SK-N-SH treated with all-trans-retinoic acid at 6 μM for 48 hours (cell line): ENCODE measurements around the gene HOXA4.

Experiments
- ATAC-seq: fragments of 200-7000 bp; cut with Tn5 transposase; 3 replicates; pipeline ENCODE4 v1.9.1; 2020; ENCODE audit warnings: mild to moderate bottlenecking, moderate library complexity
- ARNTL ChIP-seq: fragments of 450-650 bp; formaldehyde crosslinking; IDR thresholded peaks from 2 replicates; pipeline ENCODE4 v1.5.0; 2020; ENCODE audit warnings: low read depth, mild to moderate bottlenecking, moderate library complexity, borderline replicate concordance
- BACH2 ChIP-seq: fragments of 250-450 bp; sonication (Bioruptor Pico); IDR thresholded peaks from 2 replicates; pipeline ENCODE4 v1.9.0; 2021; ENCODE audit warnings: mild to moderate bottlenecking, borderline replicate concordance
- CREB5 ChIP-seq: fragments of 250-450 bp; sonication (Bioruptor Pico); IDR thresholded peaks from 2 replicates; pipeline ENCODE4 v1.5.1; 2020; ENCODE audit warnings: low read depth, mild to moderate bottlenecking, moderate library complexity
- CSDC2 ChIP-seq: fragments of 250-450 bp; sonication (Bioruptor Pico); IDR thresholded peaks from 2 replicates; pipeline ENCODE4 v1.5.0; 2020; ENCODE audit warnings: mild to moderate bottlenecking, moderate library complexity
- CSRNP3 ChIP-seq: fragments of 250-450 bp; sonication (Bioruptor Pico); IDR thresholded peaks from 2 replicates; pipeline ENCODE4 v1.5.1; 2021; ENCODE audit warnings: mild to moderate bottlenecking, moderate library complexity
- ESRRG ChIP-seq: fragments of 250-450 bp; sonication (Bioruptor Pico); IDR thresholded peaks from 2 replicates; pipeline ENCODE4 v1.6.1; 2021; ENCODE audit warnings: mild to moderate bottlenecking
- GLIS3 ChIP-seq: fragments of 250-450 bp; sonication (Bioruptor Pico); IDR thresholded peaks from 2 replicates; pipeline ENCODE4 v1.5.0; 2020; ENCODE audit warnings: mild to moderate bottlenecking, moderate library complexity
- ISL1 ChIP-seq: fragments of 250-450 bp; sonication (Bioruptor Pico); IDR thresholded peaks from 2 replicates; pipeline ENCODE4 v2.1.2; 2022; ENCODE audit warnings: mild to moderate bottlenecking, moderate library complexity
- OSR1 ChIP-seq: fragments of 250-450 bp; sonication (Bioruptor Pico); IDR thresholded peaks from 2 replicates; pipeline ENCODE4 v1.8.0; 2022; ENCODE audit warnings: moderate library complexity, mild to moderate bottlenecking, inconsistent platforms
- PATZ1 ChIP-seq: fragments of 250-450 bp; sonication (Bioruptor Pico); IDR thresholded peaks from 2 replicates; pipeline ENCODE4 v1.8.0; 2020; ENCODE audit warnings: mild to moderate bottlenecking, moderate library complexity, borderline replicate concordance
- POU6F1 ChIP-seq: fragments of 250-450 bp; sonication (Bioruptor Pico); IDR thresholded peaks from 2 replicates; pipeline ENCODE4 v1.8.0; 2021; ENCODE audit warnings: low read depth, mild to moderate bottlenecking, moderate library complexity, borderline replicate concordance
- PPARA ChIP-seq: fragments of 250-450 bp; sonication (Bioruptor Pico); IDR thresholded peaks from 2 replicates; pipeline ENCODE4 v1.5.0; 2020; ENCODE audit warnings: mild to moderate bottlenecking, borderline replicate concordance
- RARB ChIP-seq: fragments of 250-450 bp; sonication (Bioruptor Pico); IDR thresholded peaks from 2 replicates; pipeline ENCODE4 v1.8.0; 2021; ENCODE audit warnings: mild to moderate bottlenecking, moderate library complexity
- SNAI2 ChIP-seq: fragments of 250-450 bp; sonication (Bioruptor Pico); IDR thresholded peaks from 2 replicates; pipeline ENCODE4 v1.5.0; 2020; ENCODE audit warnings: mild to moderate bottlenecking, moderate library complexity
- TCF4 ChIP-seq: fragments of 250-450 bp; sonication (Bioruptor Pico); IDR thresholded peaks from 2 replicates; pipeline ENCODE4 v1.8.0; 2021; ENCODE audit warnings: mild to moderate bottlenecking, moderate library complexity, borderline replicate concordance
- TOX ChIP-seq: fragments of 250-450 bp; sonication (Bioruptor Pico); IDR thresholded peaks from 2 replicates; pipeline ENCODE4 v1.8.0; 2021; ENCODE audit warnings: mild to moderate bottlenecking, moderate library complexity, borderline replicate concordance
- TSHZ2 ChIP-seq: fragments of 250-450 bp; sonication (Bioruptor Pico); IDR thresholded peaks from 2 replicates; pipeline ENCODE4 v1.5.0; 2020; ENCODE audit warnings: mild to moderate bottlenecking, moderate library complexity
- ZC3H10 ChIP-seq: fragments of 250-450 bp; sonication (Bioruptor Pico); IDR thresholded peaks from 2 replicates; pipeline ENCODE4 v1.5.1; 2021; ENCODE audit warnings: mild to moderate bottlenecking, moderate library complexity
- ZFP3 ChIP-seq: fragments of 250-450 bp; sonication (Bioruptor Pico); IDR thresholded peaks from 2 replicates; pipeline ENCODE4 v1.5.0; 2020; ENCODE audit warnings: mild to moderate bottlenecking, moderate library complexity
- ZFP30 ChIP-seq: fragments of 450-650 bp; formaldehyde crosslinking; IDR thresholded peaks from 2 replicates; pipeline ENCODE4 v1.5.0; 2022; ENCODE audit warnings: mild to moderate bottlenecking, moderate library complexity
- ZNF70 ChIP-seq: fragments of 450-650 bp; formaldehyde crosslinking; IDR thresholded peaks from 2 replicates; pipeline ENCODE4 v1.5.0; 2020; ENCODE audit warnings: mild to moderate bottlenecking, moderate library complexity
- ZNF8 ChIP-seq: fragments of 450-650 bp; formaldehyde crosslinking; IDR thresholded peaks from 2 replicates; pipeline ENCODE4 v1.5.0; 2020; ENCODE audit warnings: mild to moderate bottlenecking, moderate library complexity

The HOXA4 gene

GRCh38 chr7:27145914-27146412 is 15.4 kb upstream of the HOXA4 start (continued):
- no peak for TF ChIP-seq TSHZ2 (CRISPR knock-in tag)

GRCh38 chr7:27145165-27145913 is 14.8 kb upstream of the HOXA4 start:
- TF ChIP-seq TOX (CRISPR knock-in tag) (no peak), GLIS3 (no peak), ZC3H10 (CRISPR knock-in tag) (no peak), BACH2 (no peak), SNAI2 (CRISPR knock-in tag) (no peak), CREB5 (CRISPR knock-in tag) (no peak), TCF4 (CRISPR knock-in tag) (no peak), ARNTL (CRISPR knock-in tag) (no peak), OSR1 (no peak), CSRNP3 (CRISPR knock-in tag) (no peak), PPARA (no peak), ZFP3 (no peak), ZNF8 (CRISPR knock-in tag) (no peak), ISL1 (no peak), TSHZ2 (CRISPR knock-in tag) (no peak), CSDC2 (CRISPR knock-in tag) (no peak), ZFP30 (CRISPR knock-in tag) (no peak), PATZ1 (CRISPR knock-in tag) (no peak), RARB (CRISPR knock-in tag) (no peak), ESRRG (CRISPR knock-in tag) (no peak)
- TF ChIP-seq, all 23 proteins: peak for 0
- ATAC-seq, result peak; percentile 4; the same call in 1 of the 3 replicates

- no peak for TF ChIP-seq RARB (CRISPR knock-in tag)
- no peak for TF ChIP-seq TCF4 (CRISPR knock-in tag)
- no peak for TF ChIP-seq ZNF70 (CRISPR knock-in tag)
- no peak for TF ChIP-seq POU6F1 (CRISPR knock-in tag)
- TF ChIP-seq SNAI2 (CRISPR knock-in tag), result no peak
- TF ChIP-seq ZFP3, result no peak
- TF ChIP-seq PATZ1 (CRISPR knock-in tag), result no peak
- no peak for TF ChIP-seq ZNF8 (CRISPR knock-in tag)
- no peak for ATAC-seq
These were observed 14.2 kb upstream of the HOXA4 start for GRCh38 chr7:27144781-27145164.
